ENCODE data around the gene DLL3.
A peak's percentile ranks its signal among the peaks of the same experiment; 100 is the strongest.
"Not testable (repeated sequence)": the region's sequence is repeated elsewhere in the genome, so short reads cannot be mapped to it uniquely, and the experiment has no call there.

DLL3 gene, protein sequence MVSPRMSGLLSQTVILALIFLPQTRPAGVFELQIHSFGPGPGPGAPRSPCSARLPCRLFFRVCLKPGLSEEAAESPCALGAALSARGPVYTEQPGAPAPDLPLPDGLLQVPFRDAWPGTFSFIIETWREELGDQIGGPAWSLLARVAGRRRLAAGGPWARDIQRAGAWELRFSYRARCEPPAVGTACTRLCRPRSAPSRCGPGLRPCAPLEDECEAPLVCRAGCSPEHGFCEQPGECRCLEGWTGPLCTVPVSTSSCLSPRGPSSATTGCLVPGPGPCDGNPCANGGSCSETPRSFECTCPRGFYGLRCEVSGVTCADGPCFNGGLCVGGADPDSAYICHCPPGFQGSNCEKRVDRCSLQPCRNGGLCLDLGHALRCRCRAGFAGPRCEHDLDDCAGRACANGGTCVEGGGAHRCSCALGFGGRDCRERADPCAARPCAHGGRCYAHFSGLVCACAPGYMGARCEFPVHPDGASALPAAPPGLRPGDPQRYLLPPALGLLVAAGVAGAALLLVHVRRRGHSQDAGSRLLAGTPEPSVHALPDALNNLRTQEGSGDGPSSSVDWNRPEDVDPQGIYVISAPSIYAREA

GRCh38 chr19:39498798-39499642 is at the start of gene DLL3:
Gene DLL3 (plus strand): TSS chr19:39498947. CDS start chr19:39498975, 28 bp downstream.
- DNase-seq, result no peak

DNA sequence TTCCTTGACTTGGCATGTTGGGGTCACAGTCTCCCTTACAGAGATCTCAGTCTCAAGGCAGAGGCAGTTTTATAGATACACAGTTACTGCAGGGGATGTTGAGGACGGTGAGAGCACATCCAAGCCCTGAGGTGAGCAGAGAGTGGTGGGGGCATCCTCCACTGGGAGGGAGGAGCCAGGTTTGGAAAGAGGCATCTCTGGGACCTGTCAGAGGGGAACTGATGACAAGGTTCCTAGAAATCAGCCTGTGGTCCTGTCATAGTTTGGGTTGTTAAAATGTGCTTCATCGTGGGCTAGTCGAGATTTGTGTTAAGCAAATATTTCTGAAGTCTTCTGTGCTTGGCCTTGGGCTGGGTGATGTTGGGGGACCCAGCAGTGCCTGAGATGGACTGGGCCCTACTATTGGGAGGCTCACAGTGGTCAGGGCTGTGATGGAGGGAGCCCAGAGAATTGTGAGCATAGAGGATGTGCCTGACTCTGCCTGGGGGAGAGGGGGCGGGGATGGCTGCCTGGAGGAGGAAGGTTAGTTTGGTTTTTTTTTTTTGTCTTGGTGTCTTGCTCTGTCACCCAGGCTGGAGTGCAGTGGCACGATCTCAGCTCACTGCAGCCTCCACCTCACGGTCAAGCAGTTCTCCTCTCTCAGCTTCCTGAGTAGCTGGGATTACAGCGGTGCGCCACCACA is 49.5 kb upstream of the DLL3 start:
- no peak for DNase-seq

DNA sequence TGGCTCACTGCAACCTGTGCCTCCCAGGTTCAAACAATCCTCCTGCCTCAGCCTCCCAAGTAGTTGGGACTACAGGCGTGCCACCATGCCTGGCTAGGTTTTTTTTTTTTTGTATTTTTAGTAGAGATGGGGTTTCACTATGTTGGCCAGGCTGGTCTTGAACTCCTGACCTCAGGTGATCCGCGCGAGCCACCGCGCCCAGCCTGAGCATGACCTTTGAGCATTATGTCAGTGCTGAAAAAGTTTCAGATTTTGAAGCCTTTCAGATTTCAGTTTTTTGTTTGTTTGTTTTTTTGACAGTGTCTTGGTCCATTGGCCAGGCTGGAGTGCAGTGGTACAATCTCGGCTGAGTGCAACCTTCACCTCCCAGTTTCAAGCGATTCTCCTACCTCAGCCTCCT is 47.5 kb upstream of the DLL3 start:
- DNase-seq, result not testable (repeated sequence)

GRCh38 chr19:39463403-39463802 is 35.3 kb upstream of the DLL3 start:
- no peak for DNase-seq

GRCh38 chr19:39465956-39466747 is 32.6 kb upstream of the DLL3 start:
- no peak for DNase-seq

DNA sequence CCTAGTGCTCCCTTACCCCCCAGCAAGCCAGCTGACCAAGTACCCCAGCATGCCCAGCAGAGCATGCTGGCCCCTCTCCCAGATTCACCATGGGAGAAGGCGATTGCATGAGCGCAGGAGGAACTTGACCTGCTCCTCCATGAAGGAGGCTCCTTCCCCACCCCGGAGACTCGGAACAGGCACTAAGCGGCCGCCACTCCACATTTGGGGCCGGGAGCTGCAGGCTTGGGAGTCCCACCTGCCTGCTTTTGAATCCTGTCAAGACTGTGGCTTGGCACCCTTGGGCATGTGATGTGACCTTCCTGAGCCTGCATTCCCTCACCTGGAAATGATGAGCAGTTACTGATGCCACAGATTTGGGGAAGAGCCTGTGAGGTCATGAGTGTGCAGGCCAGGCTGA is 30.8 kb upstream of the DLL3 start:
- no peak for DNase-seq

- DNase-seq, result no peak
Measured at GRCh38 chr19:39469036-39469435, 29.7 kb upstream of the DLL3 start.

DNA sequence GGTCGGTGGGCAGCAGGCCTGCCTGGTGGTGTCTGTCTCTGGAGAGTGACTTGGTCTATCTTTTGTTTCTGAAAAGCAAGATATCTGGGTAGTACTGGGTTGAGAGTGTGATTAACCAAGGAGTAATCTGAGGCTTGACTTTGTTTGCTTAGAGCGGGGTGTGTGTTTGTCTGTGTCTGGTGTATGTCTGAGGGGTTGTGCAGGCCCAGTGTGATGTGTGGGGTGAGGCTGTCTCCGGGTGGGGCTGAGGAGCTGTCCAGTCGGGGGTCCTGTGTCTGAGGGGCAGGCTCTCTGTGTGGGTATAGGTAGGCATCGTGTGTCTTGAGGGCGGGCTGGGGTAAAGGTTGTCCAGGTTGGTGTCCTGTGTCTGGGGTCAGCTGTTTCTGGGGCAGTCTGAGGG is 29.2 kb upstream of the DLL3 start:
- no peak for DNase-seq

- DNase-seq, result no peak
Measured at GRCh38 chr19:39470724-39471339, 27.9 kb upstream of the DLL3 start.

DNA sequence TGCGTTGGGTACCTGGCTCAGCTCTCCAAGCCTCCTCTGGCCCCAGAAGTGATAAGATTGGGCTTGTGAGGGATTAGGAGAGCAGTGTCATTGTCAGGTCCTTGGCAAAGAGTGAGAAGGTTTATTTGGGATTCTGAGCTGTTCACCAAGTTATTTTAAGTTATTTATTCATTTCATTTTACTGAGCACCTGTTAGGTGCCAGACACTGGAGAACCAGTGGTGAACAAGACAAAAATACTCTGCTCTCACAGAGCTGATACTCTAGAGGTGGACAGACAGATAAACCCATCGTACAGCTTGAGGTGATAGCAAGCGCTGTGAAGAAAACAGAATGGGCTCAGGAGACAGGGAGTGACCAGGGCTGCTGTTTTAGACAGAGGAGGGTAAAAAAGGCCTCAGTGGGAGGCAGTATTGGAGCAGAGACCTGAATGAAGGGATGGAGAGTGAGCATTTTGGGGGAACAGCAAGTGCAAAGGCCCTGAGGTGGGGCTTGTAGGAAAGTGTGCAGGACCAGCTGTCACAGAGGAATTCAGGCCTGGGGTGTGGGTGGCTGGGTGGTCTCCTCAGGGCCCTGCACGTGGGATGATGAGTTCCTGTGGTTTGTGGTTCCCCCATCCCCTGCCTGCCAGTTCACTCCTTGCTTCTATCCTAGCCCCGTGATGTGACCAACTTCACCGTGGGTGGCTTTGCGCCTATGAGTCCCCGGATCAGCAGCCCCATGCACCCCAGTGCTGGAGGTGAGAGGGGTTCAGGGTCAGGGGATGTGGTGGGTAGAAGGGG is 26.8 kb upstream of the DLL3 start:
- DNase-seq, result no peak

DNA sequence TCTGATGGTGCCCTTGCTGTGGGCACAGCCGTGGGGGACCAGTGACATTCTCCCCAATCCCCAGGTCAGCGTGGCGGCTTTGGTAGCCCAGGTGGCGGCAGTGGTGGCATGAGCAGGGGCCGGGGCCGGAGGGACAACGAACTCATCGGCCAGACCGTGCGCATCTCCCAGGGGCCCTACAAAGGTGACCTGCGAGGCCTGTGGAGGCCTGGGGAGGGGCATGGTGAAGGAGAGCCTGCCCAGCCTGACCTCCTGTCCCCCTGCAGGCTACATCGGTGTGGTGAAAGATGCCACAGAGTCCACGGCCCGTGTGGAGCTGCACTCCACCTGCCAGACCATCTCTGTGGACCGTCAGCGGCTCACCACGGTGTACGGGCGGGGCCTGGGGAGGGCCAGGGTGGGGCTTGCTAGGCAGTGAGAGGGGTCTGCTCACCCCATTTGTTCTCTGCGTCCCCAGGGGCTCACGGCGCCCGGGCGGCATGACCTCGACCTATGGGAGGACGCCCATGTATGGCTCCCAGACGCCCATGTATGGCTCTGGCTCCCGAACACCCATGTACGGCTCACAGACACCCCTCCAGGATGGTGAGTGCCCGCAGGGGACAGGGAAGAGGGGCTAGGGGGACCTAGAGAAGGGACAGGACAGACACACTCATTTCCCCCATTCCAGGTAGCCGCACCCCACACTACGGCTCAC is 25.9 kb upstream of the DLL3 start:
- DNase-seq, result no peak

DNA sequence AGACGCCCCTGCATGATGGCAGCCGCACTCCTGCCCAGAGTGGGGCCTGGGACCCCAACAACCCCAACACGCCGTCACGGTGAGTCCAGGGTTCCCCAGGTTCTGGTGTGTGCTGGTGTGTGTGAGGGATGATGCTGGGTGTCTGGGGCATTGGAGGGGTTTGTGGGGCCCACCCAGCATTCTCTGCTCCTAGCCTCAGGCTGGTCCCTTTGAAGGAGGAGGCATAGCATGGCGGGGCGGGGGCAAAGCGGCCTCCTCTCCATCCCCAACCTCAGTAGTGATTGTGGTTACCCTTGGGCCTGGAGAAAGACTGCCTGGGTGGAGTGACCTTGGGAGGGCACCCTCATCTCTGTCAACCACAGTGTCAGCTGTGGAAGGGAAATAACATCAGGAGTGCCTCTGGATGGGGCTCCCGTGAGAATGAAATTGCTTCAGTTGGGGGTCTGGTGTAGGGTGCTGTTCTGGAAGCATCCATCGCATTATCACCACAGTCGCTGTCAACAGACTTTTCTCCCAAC is 25.2 kb upstream of the DLL3 start:
- DNase-seq, result no peak

GRCh38 chr19:39474139-39474620 is 24.6 kb upstream of the DLL3 start:
- no peak for DNase-seq

- no peak for DNase-seq
Measured at GRCh38 chr19:39475748-39476147, 23.0 kb upstream of the DLL3 start.

- DNase-seq, result not testable (repeated sequence)
Measured at GRCh38 chr19:39479319-39479801, 19.4 kb upstream of the DLL3 start.

DNA sequence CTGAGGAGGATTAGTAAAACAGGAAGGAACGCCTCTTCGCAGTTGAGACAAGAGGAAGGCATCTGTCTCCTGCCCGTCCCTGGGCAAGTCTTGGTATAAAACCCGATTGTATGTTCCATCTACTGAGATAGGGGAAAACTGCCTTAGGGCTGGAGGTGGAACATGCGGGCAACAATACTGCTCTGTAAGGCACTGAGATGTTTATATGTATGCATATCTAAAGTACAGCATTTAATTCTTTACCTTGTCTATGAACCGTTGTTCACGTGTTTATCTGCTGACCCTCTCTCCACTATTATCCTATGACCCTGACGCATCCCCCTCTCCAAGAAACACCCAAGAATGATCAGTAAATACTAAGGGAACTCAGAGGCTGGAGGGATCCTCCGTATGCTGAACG is 18.8 kb upstream of the DLL3 start:
- no peak for DNase-seq

GRCh38 chr19:39480337-39481228 is 18.2 kb upstream of the DLL3 start, which contains the start of gene TIMM50:
Gene TIMM50 (plus strand): TSS chr19:39480838. CDS start chr19:39480854, 16 bp downstream.
- peak; percentile 91 for DNase-seq

DNA sequence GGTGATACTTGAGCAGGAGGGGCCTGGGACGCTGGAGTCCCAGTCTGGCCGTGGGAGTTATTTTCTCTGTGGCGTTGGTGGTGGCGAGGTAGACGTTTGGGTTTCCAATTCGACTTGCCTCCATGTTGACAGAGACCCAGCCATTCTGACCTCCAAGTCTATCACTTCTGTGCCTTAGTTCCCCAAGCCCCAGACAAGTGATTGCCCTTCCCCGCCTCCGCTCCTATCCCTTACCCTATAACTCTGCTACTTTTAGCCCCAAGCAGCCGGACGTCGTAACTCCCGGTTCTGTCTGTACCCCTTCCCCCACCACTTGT is 17.6 kb upstream of the DLL3 start:
- DNase-seq, result no peak

GRCh38 chr19:39481676-39482075 is 17.1 kb upstream of the DLL3 start:
- DNase-seq, result no peak
